Stimulated activated CD8-positive, alpha-beta memory T cell treated with anti-CD3 and anti-CD28 coated beads, Interleukin-7, amount 100 ng/mL, for 4 hours (primary cell): ENCODE results near the gene PAX7.

Source experiments
- DNase-seq, 2 donors: peaks; one replicate each; pipeline ENCODE4 v3.0.0-alpha.2; 2020; ENCODE audit warnings: low read depth in 2 of 2

Gene PAX7

GRCh38 chr1:18701183-18701582, 70.5 kb downstream of the PAX7 start:
- no peak for DNase-seq

- DNase-seq, result no peak
These were observed 72.5 kb downstream of the PAX7 start for GRCh38 chr1:18703041-18703621.

GRCh38 chr1:18705811-18706210, 75.2 kb downstream of the PAX7 start:
- no peak for DNase-seq

GRCh38 chr1:18707696-18708257, 77.1 kb downstream of the PAX7 start:
- no peak for DNase-seq

- no peak for DNase-seq
These were observed 79.4 kb downstream of the PAX7 start for GRCh38 chr1:18710002-18710401.

GRCh38 chr1:18711003-18711402, 80.4 kb downstream of the PAX7 start:
- no peak for DNase-seq

GRCh38 chr1:18711536-18712251, 81.0 kb downstream of the PAX7 start:
- no peak for DNase-seq

GRCh38 chr1:18712252-18712600, 81.6 kb downstream of the PAX7 start:
- DNase-seq, result no peak

- no peak for DNase-seq
These were observed 83.9 kb downstream of the PAX7 start for GRCh38 chr1:18714404-18715175.

GRCh38 chr1:18716112-18716784, 85.6 kb downstream of the PAX7 start:
- no peak for DNase-seq

- no peak for DNase-seq
These were observed 86.4 kb downstream of the PAX7 start for GRCh38 chr1:18716785-18717678.

- no peak for DNase-seq
These were observed 89.3 kb downstream of the PAX7 start for GRCh38 chr1:18719786-18720451.

GRCh38 chr1:18721041-18721440, 90.4 kb downstream of the PAX7 start:
- DNase-seq, result no peak

GRCh38 chr1:18721776-18722175, 91.1 kb downstream of the PAX7 start:
- DNase-seq, result no peak

- no peak for DNase-seq
These were observed 91.6 kb downstream of the PAX7 start for GRCh38 chr1:18722270-18722669.

- no peak for DNase-seq
These were observed 92.6 kb downstream of the PAX7 start for GRCh38 chr1:18723206-18723605.

GRCh38 chr1:18723701-18724411, 93.2 kb downstream of the PAX7 start:
- no peak for DNase-seq

GRCh38 chr1:18724801-18725200, 94.2 kb downstream of the PAX7 start:
- no peak for DNase-seq

- DNase-seq, result no peak
These were observed 94.7 kb downstream of the PAX7 start for GRCh38 chr1:18725231-18725895.
